GM12873 (cell line): Measurements from ENCODE around the gene NTRK2.

Source experiments
- CTCF ChIP-seq: IDR thresholded peaks from 2 replicates; pipeline ENCODE4 v1.5.1; 2012; ENCODE audit warnings: low read depth, mild to moderate bottlenecking, moderate library complexity, low read length, control low read depth; ENCODE audit not compliant: insufficient read depth; ENCODE audit errors: missing control alignments

The NTRK2 gene

GRCh38 chr9:84862308-84862707 is 192.8 kb downstream of the NTRK2 start:
- no peak for TF ChIP-seq CTCF

GRCh38 chr9:84862810-84863287 is 193.3 kb downstream of the NTRK2 start:
- TF ChIP-seq CTCF, result no peak

GRCh38 chr9:84863372-84863771 is 193.8 kb downstream of the NTRK2 start:
- TF ChIP-seq CTCF, result no peak

- TF ChIP-seq CTCF, result no peak
These were observed 197.1 kb downstream of the NTRK2 start for GRCh38 chr9:84866396-84867175.

GRCh38 chr9:84867186-84867585 is 197.7 kb downstream of the NTRK2 start:
- no peak for TF ChIP-seq CTCF

- no peak for TF ChIP-seq CTCF
These were observed 199.6 kb downstream of the NTRK2 start for GRCh38 chr9:84869091-84869490.

GRCh38 chr9:84871983-84872382 is 202.5 kb downstream of the NTRK2 start:
- no peak for TF ChIP-seq CTCF
